ENCODE results near the gene SH3GL2. TPM values are rescaled to one million over a fixed set of nuclear protein-coding genes. Genes with fewer than 3 reads are reported as not detected.

Gene SH3GL2
- total and polyA plus RNA-seq, 10 donors = 0.02 TPM; not detected in 9

- Histone ChIP-seq H3K9me3 (peaks cover 0 to 4% (median 0%) of the 10 kb centered on the region in 8 donors), H3K27ac (no peak overlapping the region), H3K27me3 (replicated peaks in 1 of 7) (no peaks in the 10 kb centered on the region), H3K4me3 (no peak overlapping the region), H3K36me3 (no peaks in the 10 kb centered on the region), H3K4me1 (no peaks in the 10 kb centered on the region)
- 87 to 95% (median 89%) methylated on average over 3 of the region's 3 CpGs for WGBS, 5 donors
- no peak for TF ChIP-seq POLR2AphosphoS5 (IDR thresholded peaks at IDR 0.05)
- TF ChIP-seq, protein P1, sequence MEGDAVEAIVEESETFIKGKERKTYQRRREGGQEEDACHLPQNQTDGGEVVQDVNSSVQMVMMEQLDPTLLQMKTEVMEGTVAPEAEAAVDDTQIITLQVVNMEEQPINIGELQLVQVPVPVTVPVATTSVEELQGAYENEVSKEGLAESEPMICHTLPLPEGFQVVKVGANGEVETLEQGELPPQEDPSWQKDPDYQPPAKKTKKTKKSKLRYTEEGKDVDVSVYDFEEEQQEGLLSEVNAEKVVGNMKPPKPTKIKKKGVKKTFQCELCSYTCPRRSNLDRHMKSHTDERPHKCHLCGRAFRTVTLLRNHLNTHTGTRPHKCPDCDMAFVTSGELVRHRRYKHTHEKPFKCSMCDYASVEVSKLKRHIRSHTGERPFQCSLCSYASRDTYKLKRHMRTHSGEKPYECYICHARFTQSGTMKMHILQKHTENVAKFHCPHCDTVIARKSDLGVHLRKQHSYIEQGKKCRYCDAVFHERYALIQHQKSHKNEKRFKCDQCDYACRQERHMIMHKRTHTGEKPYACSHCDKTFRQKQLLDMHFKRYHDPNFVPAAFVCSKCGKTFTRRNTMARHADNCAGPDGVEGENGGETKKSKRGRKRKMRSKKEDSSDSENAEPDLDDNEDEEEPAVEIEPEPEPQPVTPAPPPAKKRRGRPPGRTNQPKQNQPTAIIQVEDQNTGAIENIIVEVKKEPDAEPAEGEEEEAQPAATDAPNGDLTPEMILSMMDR (IDR thresholded peaks at IDR 0.05 in 8 of 11, conservative IDR thresholded peaks at IDR 0.05 in 3 of 11) = no peak
- TF ChIP-seq POLR2A (IDR thresholded peaks at IDR 0.05) = no peak
- no peak for DNase-seq
- intact Hi-C loops (cut with DNase I; ENCODE audit: low total_unique reads) = no loop called here
These were observed 16.1 kb downstream of the SH3GL2 start for GRCh38 chr9:17594961-17595360.

GRCh38 chr9:17597977-17598376 lies 19.1 kb downstream of the SH3GL2 start:
- WGBS, 5 donors = 81 to 87% (median 83%) methylated on average over 3 of the region's 3 CpGs
- no peak overlapping the region for H3K4me3 ChIP-seq
- H3K9me3 ChIP-seq = no peaks in the 10 kb centered on the region
- no peaks in the 10 kb centered on the region for H3K36me3 ChIP-seq
- no peak for DNase-seq
- intact Hi-C loops (cut with DNase I; ENCODE audit: low total_unique reads) = no loop called here
- TF ChIP-seq, protein P1 (IDR thresholded peaks at IDR 0.05 in 8 of 11, conservative IDR thresholded peaks at IDR 0.05 in 3 of 11) = no peak
- TF ChIP-seq POLR2AphosphoS5 (IDR thresholded peaks at IDR 0.05) = no peak
- no peak for TF ChIP-seq POLR2A (IDR thresholded peaks at IDR 0.05)
- no peaks in the 10 kb centered on the region for H3K4me1 ChIP-seq
- no peak overlapping the region for H3K27ac ChIP-seq
- H3K27me3 ChIP-seq (replicated peaks in 1 of 7) = no peaks in the 10 kb centered on the region

GRCh38 chr9:17600962-17601593 lies 22.2 kb downstream of the SH3GL2 start:
- H3K27me3 ChIP-seq (replicated peaks in 1 of 7) = no peaks in the 10 kb centered on the region
- 52 to 68% (median 54%) methylated on average over 5 of the region's 5 CpGs for WGBS, 5 donors
- no peaks in the 10 kb centered on the region for H3K9me3 ChIP-seq
- H3K4me1 ChIP-seq = no peaks in the 10 kb centered on the region
- intact Hi-C loops (cut with DNase I; ENCODE audit: low total_unique reads) = no loop called here
- TF ChIP-seq POLR2AphosphoS5 (IDR thresholded peaks at IDR 0.05) (no peak), POLR2A (IDR thresholded peaks at IDR 0.05) (no peak)
- TF ChIP-seq, protein P1 (IDR thresholded peaks at IDR 0.05 in 8 of 11, conservative IDR thresholded peaks at IDR 0.05 in 3 of 11) = no peak
- H3K36me3 ChIP-seq = no peaks in the 10 kb centered on the region
- H3K27ac ChIP-seq = no peak overlapping the region
- no peak overlapping the region for H3K4me3 ChIP-seq
- DNase-seq = no peak

GRCh38 chr9:17604556-17604955 lies 25.7 kb downstream of the SH3GL2 start:
- no peaks in the 10 kb centered on the region for H3K4me1 ChIP-seq
- H3K27ac ChIP-seq = no peak overlapping the region
- intact Hi-C loops (cut with DNase I; ENCODE audit: low total_unique reads) = no loop called here
- WGBS, 5 donors = 85 to 91% (median 89%) methylated on average over 5 of the region's 5 CpGs
- H3K27me3 ChIP-seq (replicated peaks in 1 of 7) = no peaks in the 10 kb centered on the region
- H3K9me3 ChIP-seq = no peaks in the 10 kb centered on the region
- no peak overlapping the region for H3K4me3 ChIP-seq
- TF ChIP-seq, protein P1 (IDR thresholded peaks at IDR 0.05 in 8 of 11, conservative IDR thresholded peaks at IDR 0.05 in 3 of 11) = no peak
- TF ChIP-seq POLR2A (IDR thresholded peaks at IDR 0.05) = no peak
- no peak for TF ChIP-seq POLR2AphosphoS5 (IDR thresholded peaks at IDR 0.05)
- no peak for DNase-seq
- H3K36me3 ChIP-seq = no peaks in the 10 kb centered on the region
